ENCODE data around the gene NBEA.

The NBEA gene

DNA sequence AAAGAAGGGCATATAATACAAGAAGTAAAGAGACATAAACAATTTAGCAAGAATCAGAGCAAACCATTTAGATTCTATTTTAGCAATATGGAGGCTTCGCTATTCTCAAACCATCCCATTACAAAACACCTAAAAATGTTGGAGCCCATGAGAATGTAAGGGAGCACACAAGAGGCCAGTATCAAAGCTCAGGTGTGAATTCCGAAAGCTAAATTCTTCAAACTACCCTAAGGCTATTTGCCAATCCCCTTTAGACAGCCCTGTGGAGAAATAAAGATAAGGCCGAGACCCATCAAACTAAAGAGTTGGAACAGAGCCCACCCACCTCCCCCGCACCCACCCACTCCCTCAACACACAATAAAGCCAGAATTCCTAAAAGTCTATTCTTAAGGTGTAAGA, 745.3 kb downstream of the NBEA start:
- DNase-seq, result no peak

DNA sequence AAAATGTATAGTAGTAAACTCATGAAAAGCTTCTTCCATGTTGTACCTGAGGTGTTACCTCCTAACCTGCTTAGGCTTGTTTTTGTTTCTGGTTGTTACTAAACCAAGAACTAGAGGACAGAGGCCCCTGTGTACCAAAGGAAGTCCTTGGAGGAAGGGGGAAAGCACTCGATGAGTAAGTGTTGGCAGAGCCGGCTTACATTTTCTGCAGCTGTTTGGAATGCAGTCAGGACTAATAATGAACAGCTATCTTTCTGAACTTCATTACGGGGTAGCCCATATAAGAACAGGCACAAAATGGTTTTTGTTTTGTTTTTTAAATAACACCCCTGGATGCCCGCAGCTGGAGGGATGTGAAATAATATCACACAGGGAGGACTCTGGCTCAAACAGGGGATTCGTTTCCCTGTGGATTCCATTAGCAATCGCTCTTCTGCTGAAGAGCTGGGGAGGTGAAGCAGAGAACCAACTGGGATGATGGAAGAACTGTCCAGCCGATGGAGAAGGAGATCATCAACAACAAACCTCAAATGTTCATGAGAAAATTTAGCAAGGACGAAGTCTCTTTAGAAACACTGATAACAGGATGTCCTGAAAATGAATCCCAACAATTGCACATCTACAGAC, 748.6 kb downstream of the NBEA start:
- no peak for DNase-seq

DNA sequence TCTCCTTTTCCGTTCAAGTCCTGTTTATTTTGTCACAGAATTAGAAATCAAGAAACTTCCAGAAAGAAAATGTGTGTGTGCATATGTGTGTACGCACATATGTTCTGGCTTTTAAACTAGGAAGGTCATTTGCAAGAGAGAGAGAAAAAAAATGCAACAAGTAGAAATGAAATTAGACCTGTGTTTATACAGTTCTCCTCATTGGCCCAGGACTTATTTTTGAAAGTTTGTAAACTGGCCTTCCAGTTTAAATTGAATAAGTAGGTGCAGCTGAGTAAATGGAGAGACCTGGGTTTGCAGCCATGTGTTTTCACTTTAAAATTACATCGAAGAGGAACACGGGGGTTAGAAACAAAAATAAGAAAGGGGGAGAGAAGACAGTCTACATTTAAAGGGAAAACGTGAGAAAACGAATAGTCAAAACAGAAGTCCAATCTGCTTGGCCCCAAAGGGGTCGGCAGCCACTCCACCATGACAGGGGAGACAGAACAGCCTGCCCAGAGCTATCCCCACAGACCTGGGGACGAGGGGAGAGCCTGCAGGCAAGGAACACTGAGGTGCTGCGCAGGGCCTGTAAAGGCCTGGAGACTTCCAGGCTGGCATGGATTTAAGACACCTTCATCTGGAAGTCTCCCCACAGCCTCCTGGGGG, 751.2 kb downstream of the NBEA start:
- DNase-seq, result no peak

DNA sequence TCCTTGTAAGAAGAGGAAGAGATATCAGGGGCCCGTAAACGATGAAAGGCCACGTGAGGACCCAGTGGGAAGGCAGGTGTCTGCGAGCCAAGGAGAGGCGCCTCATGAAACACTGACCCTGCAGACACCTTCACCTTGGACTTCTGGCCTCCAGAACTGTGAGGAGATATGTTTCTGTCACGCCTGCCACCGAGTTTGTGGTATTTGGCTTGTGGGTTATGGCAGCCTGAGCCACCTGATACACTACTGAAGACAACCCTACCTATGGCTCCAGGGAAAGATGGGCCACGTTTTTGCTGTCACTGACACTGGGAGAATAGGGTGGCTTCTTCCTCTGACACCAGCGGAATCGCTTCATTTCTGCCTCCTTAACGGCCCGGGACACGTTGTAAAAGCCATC, 752.0 kb downstream of the NBEA start:
- no peak for DNase-seq

DNA sequence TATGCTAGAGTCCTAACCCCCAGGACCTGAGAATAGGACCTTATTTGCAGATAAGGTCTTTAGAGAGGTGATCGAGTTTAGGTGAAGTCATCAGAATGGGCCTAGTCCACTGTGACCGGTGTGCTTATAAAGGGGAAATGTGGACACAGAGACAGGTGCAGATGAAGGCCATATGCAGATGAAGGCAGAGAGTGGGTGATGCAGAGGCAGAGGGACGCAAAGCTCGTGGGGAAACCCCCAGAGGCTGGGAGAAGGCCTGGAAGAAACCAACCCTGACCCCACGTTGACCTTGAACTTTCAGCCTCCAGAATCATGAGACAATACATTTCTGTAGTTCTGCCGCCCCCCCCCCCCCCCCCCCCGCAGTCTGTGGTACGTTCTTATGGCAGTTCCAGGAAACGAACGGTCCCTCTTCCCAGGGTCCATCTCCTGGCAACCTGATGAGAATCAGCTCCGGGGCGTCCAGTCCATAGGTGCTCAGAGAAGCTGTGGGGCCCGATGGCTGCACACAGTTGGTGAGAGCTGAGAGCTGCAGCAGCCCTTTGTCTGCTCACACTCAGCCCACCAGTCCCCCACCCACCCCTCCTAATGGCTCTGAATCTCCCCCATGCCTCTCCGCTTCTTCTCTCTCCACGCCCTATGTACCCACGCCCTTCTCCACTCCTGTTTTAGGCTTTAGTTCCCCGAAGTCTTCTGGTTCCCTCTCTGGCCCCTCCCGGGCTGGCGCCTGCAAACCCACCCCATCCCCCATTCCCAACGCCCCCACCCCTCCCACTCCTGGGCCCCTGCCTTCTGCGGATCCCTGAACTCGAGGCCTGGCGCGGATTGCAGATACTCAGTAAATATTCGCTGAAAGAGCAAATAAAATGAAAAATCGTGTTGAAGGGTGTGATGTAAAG, 752.7 kb downstream of the NBEA start:
- DNase-seq, result no peak

DNA sequence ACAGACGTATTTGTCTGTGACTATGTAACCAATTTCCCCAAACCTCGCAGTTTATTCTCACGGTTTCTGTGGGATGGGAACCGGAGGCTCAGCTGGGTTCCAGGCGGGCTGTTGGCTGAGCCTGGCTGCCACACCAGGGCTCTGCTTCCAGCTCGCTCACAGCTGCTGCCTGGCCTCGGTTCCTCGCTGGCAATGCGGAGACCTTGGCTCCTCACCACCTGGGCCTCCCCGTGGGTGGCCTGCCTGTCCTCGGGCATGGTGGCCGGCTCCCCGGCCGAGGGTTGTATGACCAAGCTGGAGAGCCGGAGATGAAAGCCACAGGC, 753.3 kb downstream of the NBEA start:
- no peak for DNase-seq

DNA sequence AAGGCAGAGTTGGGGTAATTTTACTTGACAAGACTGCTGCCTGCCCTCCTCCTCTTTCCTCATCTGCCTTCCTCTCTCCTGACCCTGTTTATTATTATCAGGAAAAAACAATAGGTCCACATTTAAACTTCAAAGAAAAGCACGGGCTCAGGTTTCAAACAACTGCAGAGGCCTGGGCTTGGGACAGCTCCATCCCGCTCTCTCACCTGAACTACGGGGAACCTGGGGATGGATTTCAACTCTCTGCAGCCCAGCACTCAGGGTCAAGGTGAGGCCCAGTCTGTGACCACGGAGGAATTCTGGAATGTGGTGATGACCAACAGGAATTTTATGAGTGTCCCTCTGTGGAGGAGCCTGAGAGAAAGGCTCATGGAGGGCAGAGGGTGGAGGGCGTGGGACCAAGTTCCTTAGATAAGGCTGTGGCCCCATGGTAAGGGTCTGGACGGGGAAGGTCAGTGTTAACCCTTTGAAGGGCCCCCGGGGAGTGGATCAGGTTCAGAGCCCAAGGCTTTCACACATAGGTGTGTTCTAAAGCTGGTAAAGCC, 755.2 kb downstream of the NBEA start:
- no peak for DNase-seq

DNA sequence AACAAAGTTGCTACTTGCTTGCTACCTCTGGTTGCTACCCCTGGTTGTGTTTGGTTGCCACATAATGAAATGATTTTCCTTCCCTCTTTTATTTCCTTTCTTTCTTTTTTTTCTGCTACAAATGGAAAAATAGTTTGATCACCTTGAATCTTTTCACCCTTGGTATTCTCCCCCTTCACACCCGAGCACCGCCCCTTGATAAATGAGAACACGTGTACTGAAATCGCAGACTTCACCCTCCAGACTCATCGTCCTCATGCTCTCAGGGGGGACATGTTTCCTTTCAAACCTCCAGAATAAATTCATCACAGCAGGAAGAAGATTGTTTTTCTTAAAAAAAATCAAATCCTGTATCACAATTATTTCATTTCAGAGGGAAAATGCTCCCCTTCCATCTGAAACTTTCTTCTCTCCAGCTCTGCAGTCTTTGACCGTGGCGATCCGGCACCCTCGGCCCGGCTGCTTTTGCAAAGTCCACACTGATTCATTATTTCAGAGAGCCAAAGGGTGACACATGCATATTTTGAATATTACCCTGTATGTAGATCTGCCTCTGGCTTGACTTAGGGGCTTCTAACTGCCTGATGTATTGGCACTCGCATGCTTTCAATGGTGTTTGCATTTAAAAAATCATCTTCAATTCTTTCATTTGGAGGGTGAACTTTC, 757.0 kb downstream of the NBEA start:
- DNase-seq, result no peak

DNA sequence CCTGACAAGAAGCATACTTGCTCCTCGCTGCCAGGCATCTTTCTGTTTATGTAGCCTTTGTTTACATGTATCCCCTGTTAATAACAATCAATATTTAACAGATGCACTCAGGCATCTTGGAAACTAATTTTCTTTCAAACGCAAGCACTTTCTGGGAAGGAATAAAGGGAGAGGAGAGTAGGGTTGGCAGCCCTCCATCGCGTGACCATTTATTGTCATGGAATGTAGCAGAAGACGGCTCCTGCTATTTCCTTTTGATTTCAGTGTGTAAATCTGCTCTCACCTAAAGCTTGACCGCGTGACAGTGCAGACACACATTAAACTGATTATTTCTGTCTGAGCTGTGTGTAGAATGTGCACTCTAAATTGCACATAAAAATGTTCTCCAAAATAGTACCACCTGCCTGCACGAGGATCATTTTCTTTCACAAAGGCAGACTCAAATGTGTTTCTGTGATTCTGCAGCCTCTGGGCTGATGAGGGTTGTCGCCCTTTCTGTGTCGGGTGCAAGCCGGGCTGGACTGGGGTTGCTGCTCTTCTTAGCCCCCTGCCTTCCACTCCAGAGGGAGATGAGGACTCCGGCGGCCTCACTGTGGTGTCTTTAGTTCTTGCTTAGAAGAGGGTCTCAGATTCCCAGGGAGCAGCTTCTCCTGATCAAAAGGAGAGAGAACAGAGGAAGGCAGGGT, 757.9 kb downstream of the NBEA start:
- DNase-seq, result no peak

DNA sequence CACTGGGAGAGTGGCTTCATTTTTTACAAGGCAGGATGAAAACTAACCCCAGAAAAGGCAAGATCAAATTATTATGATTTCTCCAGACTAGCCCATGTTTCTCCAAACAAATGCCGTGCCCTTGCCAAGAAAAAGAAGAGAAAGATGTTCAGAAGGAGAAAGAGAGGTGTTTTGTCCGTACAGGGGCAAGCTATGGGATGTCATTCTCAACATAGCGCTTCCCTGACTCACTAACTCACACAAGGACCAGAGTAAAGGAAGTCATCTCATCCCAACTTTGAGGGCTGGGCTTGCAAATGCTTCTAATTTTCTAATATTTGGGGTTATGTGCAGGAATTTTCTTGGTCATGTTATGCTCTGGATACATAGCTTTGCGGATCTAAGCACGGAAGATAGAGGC, 758.6 kb downstream of the NBEA start:
- DNase-seq, result no peak

DNA sequence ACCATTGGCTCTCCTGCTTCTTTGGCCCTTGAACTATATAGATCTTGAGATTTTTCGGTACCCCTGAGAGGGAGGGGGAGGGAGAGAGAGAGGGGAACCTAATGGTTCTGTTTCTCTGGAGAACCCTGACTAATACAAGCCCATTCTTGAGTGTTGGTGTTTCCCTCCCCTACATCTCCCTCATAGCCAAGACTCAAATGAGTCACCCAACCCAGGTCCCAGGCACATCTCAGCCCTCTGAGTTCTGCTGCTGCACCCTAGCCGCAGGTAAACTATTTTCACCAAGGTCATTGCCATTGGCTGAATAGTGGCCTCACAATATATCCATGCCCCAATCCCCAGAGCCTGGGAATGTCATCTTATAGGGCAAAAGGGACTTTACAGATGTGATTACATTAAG, 760.2 kb downstream of the NBEA start:
- DNase-seq, result no peak

DNA sequence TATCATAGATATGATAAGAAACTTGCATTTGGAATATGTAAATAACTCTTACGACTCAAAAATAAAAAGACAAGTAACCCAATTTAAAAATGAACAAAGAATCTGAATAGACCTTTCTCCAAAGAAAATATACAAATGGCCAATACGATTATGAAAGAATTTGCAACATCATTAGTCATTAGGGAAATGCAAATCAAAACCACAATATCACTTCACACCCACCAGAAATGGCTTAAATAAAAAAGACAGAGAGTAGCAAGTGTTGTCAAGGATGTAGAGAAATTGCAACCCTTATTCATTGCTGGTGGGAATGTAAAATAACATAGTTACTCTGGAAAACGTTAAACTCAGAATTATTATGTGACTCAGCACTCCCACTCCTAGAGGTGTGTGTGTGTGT, 761.0 kb downstream of the NBEA start:
- no peak for DNase-seq

DNA sequence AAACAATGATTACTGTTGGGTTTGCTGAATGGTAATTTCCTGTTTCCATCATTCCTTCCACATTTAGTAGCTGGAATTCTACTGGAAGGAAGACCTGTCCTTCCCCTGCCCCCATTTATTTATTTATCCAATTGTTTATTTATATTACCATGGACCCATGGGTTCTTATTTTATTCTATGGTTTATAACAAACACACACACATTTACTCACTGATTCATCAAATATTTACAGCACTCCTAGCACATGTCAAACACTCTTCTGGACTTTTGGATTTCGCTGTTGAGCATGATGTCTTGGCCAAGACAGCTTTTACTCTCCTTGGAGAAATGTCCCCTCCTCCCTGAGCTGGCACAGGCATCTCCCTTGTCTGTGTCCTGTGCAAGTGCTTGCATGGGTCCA, 762.3 kb downstream of the NBEA start:
- DNase-seq, result no peak

DNA sequence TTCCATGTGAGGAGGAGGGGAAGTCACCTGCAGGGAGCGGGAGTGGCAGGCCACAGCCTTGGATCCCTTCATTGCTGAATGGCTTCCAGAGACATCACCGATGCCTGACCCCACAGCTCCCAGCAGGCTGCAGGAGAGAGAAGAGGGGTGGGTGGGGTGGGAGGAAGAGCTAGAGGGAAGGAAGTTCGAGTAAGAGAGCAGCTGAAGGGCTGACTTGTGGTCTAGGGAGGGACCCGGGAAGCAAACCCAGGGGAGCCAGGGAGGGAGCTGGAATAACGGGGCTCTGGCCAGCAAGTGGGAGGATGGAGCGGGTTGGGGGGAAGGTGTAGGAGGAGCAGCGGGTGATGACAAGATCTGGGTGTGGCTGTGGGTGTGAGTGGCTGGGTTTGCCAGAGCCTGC, 764.2 kb downstream of the NBEA start:
- DNase-seq, result no peak

DNA sequence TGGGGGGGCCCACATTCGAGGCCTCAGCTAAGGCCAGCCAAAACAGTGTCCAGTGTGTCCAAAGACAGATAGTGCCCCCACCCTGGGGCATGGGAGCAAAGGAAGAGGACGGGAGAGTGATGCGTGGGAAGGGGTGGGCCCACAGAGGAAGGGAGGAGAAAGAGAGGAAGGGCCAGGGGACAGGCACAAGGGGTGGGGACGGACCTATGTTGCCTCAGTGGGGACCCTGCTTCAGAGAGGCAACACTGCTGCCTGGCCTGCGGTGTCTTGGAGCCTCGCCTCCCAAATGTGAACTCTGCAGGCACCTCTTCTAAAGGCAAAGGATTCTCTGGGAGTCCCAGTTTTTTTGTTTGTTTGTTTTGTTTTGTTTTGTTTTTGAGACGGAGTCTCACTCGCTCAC, 764.7 kb downstream of the NBEA start:
- DNase-seq, result no peak

DNA sequence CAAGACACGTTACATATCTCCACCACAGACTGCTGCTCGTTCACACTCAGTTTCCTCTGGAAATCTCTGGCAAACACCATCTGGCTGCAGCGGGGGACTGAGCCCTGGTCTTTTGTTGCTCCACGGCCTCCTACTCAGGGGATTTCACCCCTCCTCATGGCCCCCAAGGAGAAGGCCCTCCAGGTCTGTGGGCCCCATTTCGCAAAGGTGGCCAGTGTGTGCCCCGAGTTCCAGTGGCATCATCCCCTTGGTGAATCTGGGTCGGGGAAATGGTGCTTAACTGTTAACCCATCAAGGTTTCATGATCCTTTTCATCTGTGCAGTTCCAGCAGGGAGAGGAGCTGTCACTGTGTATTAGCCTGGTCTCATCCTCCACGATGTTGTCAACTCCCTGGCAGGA, 769.8 kb downstream of the NBEA start:
- DNase-seq, result no peak

DNA sequence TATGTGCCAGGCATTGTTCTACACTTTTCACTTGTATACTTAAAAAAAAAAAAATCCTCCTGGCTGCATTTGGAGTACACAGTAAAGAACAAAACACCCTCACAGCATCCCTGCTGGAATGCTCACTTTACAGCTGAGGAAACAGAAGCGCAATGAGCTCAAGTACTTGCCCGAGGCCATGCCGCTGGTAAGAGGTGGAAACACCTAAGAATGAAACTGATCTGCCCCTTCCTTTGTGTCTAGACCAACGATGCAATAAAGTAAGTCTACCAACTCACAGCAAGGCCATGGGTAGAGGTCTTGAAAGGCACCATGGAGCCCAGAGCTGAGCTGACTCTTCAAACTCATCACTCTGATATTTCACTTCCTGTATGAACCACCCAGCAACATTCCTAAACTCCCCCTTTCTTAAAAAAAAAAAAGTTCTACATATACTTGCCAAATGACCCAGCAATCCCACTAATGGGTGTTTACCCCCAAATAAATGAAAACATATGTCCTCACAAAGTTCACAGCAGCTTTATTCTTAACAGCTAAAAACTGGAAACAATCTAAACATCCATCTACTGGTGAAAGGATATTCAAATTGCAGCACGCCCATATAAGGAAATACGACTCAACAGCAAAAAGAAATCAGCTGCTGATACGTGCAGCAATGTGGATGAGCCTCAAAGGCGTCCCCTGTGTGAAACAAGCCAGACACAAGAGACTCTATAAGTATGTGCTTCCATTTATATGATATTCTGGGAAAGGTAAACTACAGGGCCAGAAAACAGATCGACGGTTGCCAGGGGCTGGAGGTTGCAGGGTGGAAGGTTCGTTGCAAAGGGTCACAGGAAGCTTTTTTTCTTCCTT, 771.1 kb downstream of the NBEA start:
- DNase-seq, result no peak

DNA sequence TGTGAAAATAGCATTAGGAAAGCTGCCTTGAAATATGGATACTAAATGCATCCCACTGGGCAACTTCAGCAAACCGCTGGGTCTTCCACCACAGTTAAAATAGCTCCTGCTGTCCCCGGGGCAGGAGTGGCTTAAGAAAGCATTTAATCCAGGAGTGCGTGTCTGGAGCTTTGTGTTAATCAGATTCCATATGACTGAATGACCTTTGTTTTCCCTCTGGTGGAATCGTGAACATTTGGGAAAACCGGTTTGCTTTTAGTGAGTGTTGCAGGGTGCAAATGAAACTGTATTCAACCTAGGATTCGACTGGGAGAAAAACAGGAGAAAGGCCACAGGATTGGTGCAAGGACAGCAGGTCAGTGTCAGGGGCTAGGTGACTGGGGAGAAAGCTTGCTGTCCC, 772.1 kb downstream of the NBEA start:
- no peak for DNase-seq

DNA sequence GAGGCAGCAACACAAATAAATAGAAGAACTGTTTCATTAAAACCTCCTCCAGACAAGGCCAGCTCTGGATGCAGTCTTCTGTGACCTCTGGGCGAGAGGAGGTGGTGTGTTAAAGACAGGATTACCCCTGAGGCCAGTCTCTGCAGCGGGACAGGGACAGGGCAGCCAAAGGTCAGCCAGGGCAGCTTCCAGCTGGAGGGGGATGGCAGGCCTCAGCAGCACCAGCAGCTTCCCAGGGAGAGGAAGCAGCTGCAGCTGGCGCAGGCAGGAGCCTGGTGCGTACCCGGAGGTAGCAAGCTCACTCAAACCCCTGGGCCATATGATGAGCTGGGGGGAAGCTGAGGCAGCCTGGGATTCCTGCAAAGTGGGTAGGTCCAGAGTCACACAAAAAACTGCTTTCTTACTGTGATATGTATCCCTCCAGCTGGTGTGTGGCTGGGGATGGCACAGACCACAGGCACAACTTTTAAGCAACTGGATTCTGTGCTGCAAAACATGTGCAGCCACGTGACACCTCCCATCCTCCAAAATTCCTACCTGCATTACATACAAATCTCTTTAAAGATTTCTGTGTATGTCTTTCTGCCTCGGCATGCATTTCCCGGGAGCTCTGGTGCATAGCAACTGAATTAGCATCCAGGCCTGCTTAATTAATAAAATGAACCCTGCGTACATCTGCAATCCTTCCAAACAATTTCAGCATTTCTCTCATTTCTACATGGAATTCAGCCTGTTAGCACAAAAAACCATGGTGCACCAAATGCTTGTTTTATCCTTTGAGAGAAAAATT, 772.7 kb downstream of the NBEA start:
- DNase-seq, result no peak

DNA sequence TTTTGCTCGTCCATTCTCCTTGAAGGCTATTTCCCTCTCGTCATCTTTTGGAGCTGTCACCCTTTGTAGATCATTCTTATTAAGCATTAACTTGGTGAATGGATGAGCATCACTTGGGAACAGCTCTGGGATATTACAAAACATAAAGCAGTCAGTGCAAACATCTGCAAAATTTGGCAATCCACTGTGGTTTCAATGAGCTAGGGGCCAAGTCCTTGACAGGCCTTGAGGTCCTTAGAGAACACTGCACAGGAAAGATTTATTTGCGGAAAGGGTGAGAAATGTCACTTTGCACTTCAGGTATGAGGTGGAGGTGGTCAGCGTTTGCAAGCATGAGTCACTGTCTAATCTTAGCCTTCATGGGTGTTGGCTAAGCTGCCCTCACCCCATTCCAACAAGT, 774.1 kb downstream of the NBEA start:
- no peak for DNase-seq

DNA sequence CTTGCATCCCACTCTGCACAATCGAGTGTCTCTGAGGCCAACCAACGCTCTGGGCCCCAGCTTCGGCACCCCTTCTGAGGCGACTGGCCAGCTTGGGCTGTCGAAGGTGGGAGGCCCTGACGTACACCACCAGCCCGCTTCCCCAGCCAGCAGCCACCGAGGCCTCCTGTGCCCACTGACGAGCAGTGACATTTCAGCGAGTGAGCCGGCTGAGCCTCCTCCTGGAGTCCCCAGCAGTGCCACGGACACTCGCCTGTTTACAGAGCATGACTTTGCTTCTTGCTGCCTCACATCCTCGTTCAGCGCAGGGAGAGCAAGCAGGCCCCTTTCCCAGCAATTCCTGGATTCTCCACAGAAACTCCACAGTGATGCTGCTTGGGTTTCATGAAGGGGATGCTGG, 774.7 kb downstream of the NBEA start:
- DNase-seq, result no peak

Measured in OCI-M1 (cell line).